A549 (cell line): ENCODE data around the gene SH3RF2. TPM values are rescaled to one million over a fixed set of nuclear protein-coding genes. Genes with fewer than 3 reads are reported as not detected.

Source experiments
- ATAC-seq, 2 experiments: fragments of 200-7000 bp in 1 of 2; fragments of >200 bp in 1 of 2; cut with Nextera tagmentation in 1 of 2; cut with Tn5 transposase in 1 of 2; 3 replicates each; pipeline versions ENCODE4 v1.8.0 to v1.9.1; 2018 to 2020; ENCODE audit warnings: mild to moderate bottlenecking in 1 of 2, moderate library complexity in 1 of 2
- CTCF ChIA-PET: fragments of 300-600 bp; sonication (Branson Sonifier 250); formaldehyde crosslinking; extraction: SDS; loops from one replicate; lab custom pipeline; 2021; ENCODE audit warnings: antibody characterized with exemption, inconsistent platforms; lab: Yijun Ruan, JAX
- POLR2A ChIA-PET: fragments of 350-600 bp; formaldehyde crosslinking; extraction: SDS; loops from one replicate; lab custom pipeline; 2021; ENCODE audit warnings: antibody characterized with exemption, inconsistent platforms; lab: Yijun Ruan, JAX
- DNase-seq, 2 experiments: peaks; one replicate each; pipeline versions ENCODE4 v3.0.0 to v3.0.0-alpha.2; 2011 to 2016; ENCODE audit warnings: low read depth in 1 of 2, low spot score in 1 of 2
- FAIRE-seq: peaks from 2 replicates; lab custom pipeline; 2011; peaks lifted over from hg19 to GRCh38; lab: Jason Lieb, UNC
- H3K27ac ChIP-seq, 2 experiments: fragments of >200 bp; sonication (Bioruptor Twin); formaldehyde crosslinking; 3 replicates each; pipeline ENCODE4 v1.5.1; 2016 to 2017
- H3K4me1 ChIP-seq: fragments of >200 bp; sonication (Bioruptor Twin); formaldehyde crosslinking; 3 replicates; pipeline ENCODE4 v1.6.1; 2016
- H3K4me2 ChIP-seq: fragments of >200 bp; sonication (Bioruptor Twin); formaldehyde crosslinking; 3 replicates; pipeline ENCODE4 v1.6.1; 2016
- H3K4me3 ChIP-seq: fragments of >200 bp; sonication (Bioruptor Twin); formaldehyde crosslinking; 3 replicates; pipeline ENCODE4 v1.5.1; 2016
- H3K9me3 ChIP-seq: fragments of >200 bp; sonication (Bioruptor Twin); formaldehyde crosslinking; 3 replicates; pipeline ENCODE4 v1.6.1; 2016
- BHLHE40 ChIP-seq: IDR thresholded peaks from 2 replicates; pipeline ENCODE4 v1.6.1; 2012; ENCODE audit warnings: low read depth, low read length, inconsistent platforms
- CHD2 ChIP-seq: fragments of 150-350 bp; IDR thresholded peaks from 2 replicates; pipeline ENCODE4 v1.6.1; 2014; ENCODE audit warnings: low read length; ENCODE audit not compliant: partially characterized antibody
- CHD4 ChIP-seq: fragments of 200-600 bp; sonication (generic); IDR thresholded peaks from 2 replicates; pipeline ENCODE4 v1.6.1; 2016; ENCODE audit warnings: antibody characterized with exemption, mild to moderate bottlenecking, borderline replicate concordance
- EHMT2 ChIP-seq: fragments of 200-600 bp; sonication (generic); IDR thresholded peaks from 2 replicates; pipeline ENCODE4 v1.6.1; 2016; ENCODE audit warnings: antibody characterized with exemption, low read depth, mild to moderate bottlenecking, moderate library complexity
- EP300 ChIP-seq, 2 experiments: fragments of >200 bp; sonication (Bioruptor Twin); formaldehyde crosslinking; IDR thresholded peaks; 2 replicates in 1 of 2; 3 replicates in 1 of 2; pipeline ENCODE4 v1.6.1; 2016 to 2017
- ESRRA ChIP-seq: fragments of 150-350 bp; IDR thresholded peaks from 2 replicates; pipeline ENCODE4 v1.6.1; 2014; ENCODE audit warnings: mild to moderate bottlenecking, low read length, borderline replicate concordance
- FOSL2 ChIP-seq, 2 experiments: fragments of 450-650 bp in 1 of 2; fragments of >200 bp in 1 of 2; sonication (Bioruptor Twin) in 1 of 2; formaldehyde crosslinking; IDR thresholded peaks; 2 replicates each; pipeline versions ENCODE4 v1.5.0 to v1.6.1; 2016 to 2020; ENCODE audit warnings: mild to moderate bottlenecking in 1 of 2, moderate library complexity in 1 of 2
- HDAC2 ChIP-seq: fragments of 200-600 bp; sonication (generic); IDR thresholded peaks from 2 replicates; pipeline ENCODE4 v1.6.1; 2016
- JUN ChIP-seq, 2 experiments: fragments of >200 bp; sonication (Bioruptor Twin); formaldehyde crosslinking; IDR thresholded peaks; 2 replicates in 1 of 2; 3 replicates in 1 of 2; pipeline ENCODE4 v1.6.1; 2016 to 2017
- JUNB ChIP-seq: fragments of >200 bp; sonication (Bioruptor Twin); formaldehyde crosslinking; IDR thresholded peaks from 2 replicates; pipeline ENCODE4 v1.6.1; 2016
- KDM5A ChIP-seq: fragments of 200-600 bp; sonication (generic); IDR thresholded peaks from 2 replicates; pipeline ENCODE4 v1.6.1; 2016; ENCODE audit warnings: antibody characterized with exemption, mild to moderate bottlenecking
- MAFK ChIP-seq: fragments of 450-650 bp; IDR thresholded peaks from 2 replicates; pipeline ENCODE4 v1.6.1; 2014; ENCODE audit not compliant: partially characterized antibody
- MYC ChIP-seq: IDR thresholded peaks from 2 replicates; pipeline ENCODE4 v1.6.1; 2012; ENCODE audit warnings: mild to moderate bottlenecking, inconsistent platforms, low read length, improper control_type of control experiment, borderline replicate concordance
- NFE2L2 ChIP-seq: fragments of 150-350 bp; conservative IDR thresholded peaks from 2 replicates; pipeline ENCODE4 v1.6.1; 2014; ENCODE audit warnings: low read length
- NPAS2 ChIP-seq: fragments of 250-450 bp; sonication (Bioruptor Pico); IDR thresholded peaks from 2 replicates; pipeline ENCODE4 v1.8.0; 2022; ENCODE audit warnings: mild to moderate bottlenecking, moderate library complexity, borderline replicate concordance
- PHF8 ChIP-seq: fragments of 200-600 bp; sonication (generic); IDR thresholded peaks from 2 replicates; pipeline ENCODE4 v1.6.1; 2016; ENCODE audit warnings: low read depth, mild to moderate bottlenecking, antibody characterized with exemption, moderate library complexity, borderline replicate concordance
- RNF2 ChIP-seq: fragments of 200-600 bp; sonication (generic); IDR thresholded peaks from 2 replicates; pipeline ENCODE4 v1.6.1; 2016; ENCODE audit warnings: low read depth, mild to moderate bottlenecking, antibody characterized with exemption, moderate library complexity, borderline replicate concordance
- ZC3H11A ChIP-seq: fragments of 450-650 bp; IDR thresholded peaks from 2 replicates; pipeline ENCODE4 v1.6.1; 2014; ENCODE audit warnings: antibody characterized with exemption, mild to moderate bottlenecking
- ZFP36 ChIP-seq: fragments of 450-650 bp; IDR thresholded peaks from 2 replicates; pipeline ENCODE4 v1.6.1; 2014; ENCODE audit warnings: borderline replicate concordance; ENCODE audit not compliant: partially characterized antibody
- ZNF302 ChIP-seq: fragments of 250-450 bp; sonication (Bioruptor Pico); IDR thresholded peaks from 2 replicates; pipeline ENCODE4 v1.9.0; 2021; ENCODE audit warnings: inconsistent platforms, mild to moderate bottlenecking, moderate library complexity
- WGBS: methylation state at CpG from one replicate; pipeline ENCODE4 v1.1.6; 2017; ENCODE audit errors: missing lambda C conversion rate; 5-methylcytosine and 5-hydroxymethylcytosine counted together
- polyA plus RNA-seq, 4 experiments: library from polyadenylated mRNA; depleted of rRNA in 3 of 4; stranded (reverse); fragments of >200 nt; fragmentation: RNase III in 1 of 4; extraction: RNeasy Plus Mini Kit Qiagen cat#74134 plus additional on column Dnase treatment in 1 of 4; gene quantifications; 2 replicates in 3 of 4; 3 replicates in 1 of 4; pipeline ENCODE4 v1.2.3, GENCODE V29; 2011 to 2017
- TF ChIP-seq, protein P1 (sequence below): fragments of >200 bp; sonication (Bioruptor Twin); formaldehyde crosslinking; IDR thresholded peaks from 3 replicates; pipeline ENCODE4 v1.5.1; 2016
- TF ChIP-seq, protein P2 (sequence below): fragments of 150-350 bp; IDR thresholded peaks from 2 replicates; pipeline ENCODE4 v1.6.1; 2014; ENCODE audit warnings: low read depth, mild to moderate bottlenecking, low read length
- TF ChIP-seq, protein P3 (sequence below): fragments of 250-450 bp; sonication (Bioruptor Pico); IDR thresholded peaks from 2 replicates; pipeline ENCODE4 v1.5.0; 2020; ENCODE audit warnings: low read depth, mild to moderate bottlenecking, moderate library complexity

Gene SH3RF2
- polyA plus RNA-seq, 2 of the 4 experiments (the other 2 are of a cell fraction), result 4.1 to 6.0 TPM

DNA sequence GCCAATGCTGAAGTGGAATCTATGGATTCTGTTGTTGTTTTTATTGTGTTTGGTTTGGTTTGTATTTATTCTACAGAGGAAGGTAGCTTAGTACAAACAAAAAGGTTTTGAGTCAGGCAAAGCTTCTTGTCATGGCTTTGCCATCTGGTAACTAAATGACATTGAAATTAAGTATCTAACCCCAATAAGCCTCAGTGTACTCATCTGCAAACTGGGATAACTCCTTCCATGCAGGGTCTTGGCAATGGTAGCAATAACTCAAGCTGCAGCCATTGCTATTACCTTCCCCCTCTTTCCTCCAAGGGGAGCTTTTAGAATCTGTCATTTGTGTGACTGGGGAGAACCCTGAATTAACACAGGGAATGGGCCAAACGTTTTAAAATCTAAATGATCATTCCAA lies 89.3 kb downstream of the SH3RF2 start (continued):
- TF ChIP-seq, protein P1, sequence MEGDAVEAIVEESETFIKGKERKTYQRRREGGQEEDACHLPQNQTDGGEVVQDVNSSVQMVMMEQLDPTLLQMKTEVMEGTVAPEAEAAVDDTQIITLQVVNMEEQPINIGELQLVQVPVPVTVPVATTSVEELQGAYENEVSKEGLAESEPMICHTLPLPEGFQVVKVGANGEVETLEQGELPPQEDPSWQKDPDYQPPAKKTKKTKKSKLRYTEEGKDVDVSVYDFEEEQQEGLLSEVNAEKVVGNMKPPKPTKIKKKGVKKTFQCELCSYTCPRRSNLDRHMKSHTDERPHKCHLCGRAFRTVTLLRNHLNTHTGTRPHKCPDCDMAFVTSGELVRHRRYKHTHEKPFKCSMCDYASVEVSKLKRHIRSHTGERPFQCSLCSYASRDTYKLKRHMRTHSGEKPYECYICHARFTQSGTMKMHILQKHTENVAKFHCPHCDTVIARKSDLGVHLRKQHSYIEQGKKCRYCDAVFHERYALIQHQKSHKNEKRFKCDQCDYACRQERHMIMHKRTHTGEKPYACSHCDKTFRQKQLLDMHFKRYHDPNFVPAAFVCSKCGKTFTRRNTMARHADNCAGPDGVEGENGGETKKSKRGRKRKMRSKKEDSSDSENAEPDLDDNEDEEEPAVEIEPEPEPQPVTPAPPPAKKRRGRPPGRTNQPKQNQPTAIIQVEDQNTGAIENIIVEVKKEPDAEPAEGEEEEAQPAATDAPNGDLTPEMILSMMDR, result no peak

DNA sequence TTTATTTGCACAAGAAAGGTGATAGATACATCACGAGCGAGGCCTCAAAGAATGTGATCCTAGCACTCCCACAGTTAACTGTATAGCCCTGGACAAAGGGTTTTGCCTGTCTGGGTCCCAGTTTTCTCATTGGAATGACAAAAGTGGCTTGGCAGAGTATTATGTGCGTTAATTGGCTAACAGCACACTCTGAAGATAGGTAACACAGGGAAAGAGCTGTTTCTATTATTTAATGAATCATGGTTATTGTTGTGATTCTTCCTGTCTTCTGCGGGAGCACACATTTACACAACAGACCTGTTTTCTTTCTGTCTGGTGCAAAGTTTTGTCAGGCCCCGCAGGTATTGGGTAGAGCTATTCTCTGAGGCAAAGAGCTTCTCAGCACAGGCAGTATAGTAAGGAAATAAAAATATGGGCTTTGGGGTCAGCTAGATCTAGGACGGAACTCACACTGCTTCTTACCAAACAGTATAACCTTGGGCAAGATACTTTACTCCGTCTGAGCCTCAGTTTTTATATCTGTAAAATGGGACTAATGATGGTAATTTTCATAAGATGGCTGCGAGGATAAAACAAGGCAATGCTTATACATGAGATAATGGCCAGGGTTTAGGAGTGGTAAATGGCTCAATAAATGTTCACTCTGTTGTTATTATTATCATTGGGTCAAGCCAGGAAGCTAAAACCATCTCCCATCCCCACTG lies 90.1 kb downstream of the SH3RF2 start:
- no peak for ATAC-seq
- no peak overlapping the region for H3K4me2 ChIP-seq
- peaks cover 24% of the 10 kb centered on the region for H3K4me1 ChIP-seq
- no peak for DNase-seq
- H3K4me3 ChIP-seq, result no peak overlapping the region
- no peak for FAIRE-seq
- H3K27ac ChIP-seq, result no peak overlapping the region
- H3K9me3 ChIP-seq, result no peaks in the 10 kb centered on the region
- ChIA-PET CTCF (interaction anchor here (1.0 kb wide), 1 partner anchor 22 kb away, joined by 4 read pairs; no protein-coding TSS in a partner anchor), POLR2A (no interaction called here)
- 89% methylated on average over 8 of the region's 8 CpGs for WGBS
- TF ChIP-seq, protein P2, sequence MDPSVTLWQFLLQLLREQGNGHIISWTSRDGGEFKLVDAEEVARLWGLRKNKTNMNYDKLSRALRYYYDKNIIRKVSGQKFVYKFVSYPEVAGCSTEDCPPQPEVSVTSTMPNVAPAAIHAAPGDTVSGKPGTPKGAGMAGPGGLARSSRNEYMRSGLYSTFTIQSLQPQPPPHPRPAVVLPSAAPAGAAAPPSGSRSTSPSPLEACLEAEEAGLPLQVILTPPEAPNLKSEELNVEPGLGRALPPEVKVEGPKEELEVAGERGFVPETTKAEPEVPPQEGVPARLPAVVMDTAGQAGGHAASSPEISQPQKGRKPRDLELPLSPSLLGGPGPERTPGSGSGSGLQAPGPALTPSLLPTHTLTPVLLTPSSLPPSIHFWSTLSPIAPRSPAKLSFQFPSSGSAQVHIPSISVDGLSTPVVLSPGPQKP, result no peak
- TF ChIP-seq RNF2 (no peak), NFE2L2 (no peak), PHF8 (no peak), JUNB (no peak), EP300 (IDR thresholded peaks at IDR 0.05) (no peak), EHMT2 (no peak), ZC3H11A (no peak), NPAS2 (no peak), HDAC2 (no peak), ZFP36 (no peak), KDM5A (no peak), MYC (no peak), FOSL2 (IDR thresholded peaks at IDR 0.05) (no peak), FOSL2 (CRISPR knock-in tag; IDR thresholded peaks at IDR 0.05) (no peak), CHD4 (no peak), ZNF302 (CRISPR knock-in tag) (no peak), JUN (IDR thresholded peaks at IDR 0.05) (no peak), ESRRA (no peak), CHD2 (no peak)
- TF ChIP-seq, protein P3, sequence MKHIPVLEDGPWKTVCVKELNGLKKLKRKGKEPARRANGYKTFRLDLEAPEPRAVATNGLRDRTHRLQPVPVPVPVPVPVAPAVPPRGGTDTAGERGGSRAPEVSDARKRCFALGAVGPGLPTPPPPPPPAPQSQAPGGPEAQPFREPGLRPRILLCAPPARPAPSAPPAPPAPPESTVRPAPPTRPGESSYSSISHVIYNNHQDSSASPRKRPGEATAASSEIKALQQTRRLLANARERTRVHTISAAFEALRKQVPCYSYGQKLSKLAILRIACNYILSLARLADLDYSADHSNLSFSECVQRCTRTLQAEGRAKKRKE (CRISPR knock-in tag), result no peak

DNA sequence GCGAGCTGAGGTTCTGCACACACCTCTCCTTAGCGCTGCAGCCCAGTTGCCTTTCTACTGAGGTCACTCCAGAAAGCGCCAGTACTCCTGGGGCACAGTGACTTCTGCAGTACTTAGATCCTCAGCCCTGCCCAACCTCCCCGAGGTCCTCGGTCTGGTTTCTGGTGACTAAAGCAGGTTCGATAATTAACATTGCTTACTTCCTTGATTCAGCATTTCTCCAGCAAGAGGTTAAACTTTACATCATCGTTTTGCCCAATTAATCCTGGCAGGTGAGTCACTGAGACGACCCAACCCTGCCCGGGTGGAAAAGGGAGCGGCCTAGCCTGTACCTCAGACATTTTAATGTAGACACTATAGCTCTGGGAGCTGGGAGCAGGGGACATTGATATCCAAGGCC lies 91.4 kb downstream of the SH3RF2 start:
- Histone ChIP-seq H3K4me2 (peak overlapping the region; percentile 62), H3K4me3 (no peak overlapping the region), H3K4me1 (peaks cover 24% of the 10 kb centered on the region), H3K27ac (peak overlapping the region; percentile 53 to 68), H3K9me3 (no peaks in the 10 kb centered on the region)
- ATAC-seq (peak; percentile 84 to 86), DNase-seq (peak; percentile 50 to 62), FAIRE-seq (no peak)
- TF ChIP-seq MAFK (peak; percentile 49), FOSL2 (IDR thresholded peaks at IDR 0.05) (0 out of 2 replicates have a peak, but pooled peaks have one; percentile 24), FOSL2 (CRISPR knock-in tag; IDR thresholded peaks at IDR 0.05) (peak; percentile 51; the same call in 1 of the 2 replicates), BHLHE40 (no peak)
- ChIA-PET CTCF (no interaction called here), POLR2A (no interaction called here)
- WGBS, result 23% methylated on average over 10 of the region's 10 CpGs
